ENCODE data around the gene STARD4.

STARD4 gene

DNA sequence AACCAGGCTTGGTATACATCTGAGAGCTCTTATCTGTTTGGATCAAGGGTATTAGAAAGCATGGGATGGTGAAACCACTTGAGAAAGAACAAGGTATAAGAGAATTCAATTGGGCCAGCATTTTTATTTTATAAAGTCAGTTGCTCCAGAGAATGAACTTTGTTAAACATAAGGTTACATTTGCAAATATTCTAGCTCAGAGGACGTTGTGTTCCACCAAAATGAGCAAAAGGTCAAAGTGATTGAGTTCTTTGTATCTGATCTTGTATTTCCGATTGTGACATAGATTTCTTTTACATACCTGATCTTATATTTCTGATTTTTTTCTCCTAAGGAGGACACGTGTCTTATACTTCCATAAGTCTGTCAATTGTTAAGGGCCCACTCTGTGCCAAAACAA, 8.6 kb upstream of the STARD4 start:
- DNase-seq, result no peak

DNA sequence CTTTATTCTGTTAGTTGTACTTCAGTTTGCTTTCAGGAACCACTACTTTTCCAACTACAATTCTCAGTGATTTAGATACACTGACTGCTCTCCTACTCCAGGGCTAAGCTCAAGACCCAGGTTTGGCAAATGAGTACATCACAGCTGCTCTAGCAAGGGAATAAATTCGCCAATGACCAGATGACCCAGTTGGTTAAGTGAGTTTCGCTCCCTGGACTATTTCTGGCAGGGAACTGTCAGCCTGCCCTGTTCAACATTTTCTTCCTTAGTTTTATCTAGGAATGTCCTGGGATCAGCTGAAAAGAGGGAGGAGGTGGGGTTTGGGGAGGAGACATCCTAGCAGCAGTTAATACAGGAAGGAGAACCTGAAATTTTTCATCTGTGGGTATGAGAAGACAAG, 6.4 kb upstream of the STARD4 start:
- no peak for DNase-seq

DNA sequence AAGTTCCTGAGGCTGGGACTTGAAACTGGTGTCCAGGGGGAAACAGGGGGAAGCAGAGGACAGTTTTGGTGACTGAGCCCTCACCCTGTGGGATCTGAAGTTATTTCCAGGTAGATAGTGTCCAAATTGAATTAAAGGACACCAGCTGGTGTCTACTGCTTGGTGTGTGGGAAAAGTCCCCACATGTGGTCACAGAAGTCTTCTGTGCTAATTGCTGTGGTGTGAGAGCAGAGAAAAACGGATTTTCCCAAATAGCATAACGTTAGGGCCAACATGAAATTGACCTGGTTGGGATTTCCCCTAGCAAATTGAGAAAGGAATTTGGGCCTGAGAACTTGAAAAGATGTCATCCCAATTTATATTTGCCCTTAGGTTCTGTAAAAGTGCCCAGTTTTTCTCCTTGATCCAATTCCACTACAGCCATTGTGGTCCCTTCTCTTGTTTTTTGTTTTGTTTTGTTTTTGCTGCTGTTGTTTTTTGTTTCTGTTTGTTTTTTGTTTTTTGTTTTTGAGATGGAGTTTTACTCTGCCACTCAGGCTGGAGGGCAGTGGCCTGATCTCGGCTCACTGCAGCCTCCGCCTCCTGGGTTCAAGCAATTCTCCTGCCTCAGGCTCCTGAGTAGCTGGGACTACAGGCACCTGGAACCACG, 5.6 kb upstream of the STARD4 start:
- no peak for DNase-seq

DNA sequence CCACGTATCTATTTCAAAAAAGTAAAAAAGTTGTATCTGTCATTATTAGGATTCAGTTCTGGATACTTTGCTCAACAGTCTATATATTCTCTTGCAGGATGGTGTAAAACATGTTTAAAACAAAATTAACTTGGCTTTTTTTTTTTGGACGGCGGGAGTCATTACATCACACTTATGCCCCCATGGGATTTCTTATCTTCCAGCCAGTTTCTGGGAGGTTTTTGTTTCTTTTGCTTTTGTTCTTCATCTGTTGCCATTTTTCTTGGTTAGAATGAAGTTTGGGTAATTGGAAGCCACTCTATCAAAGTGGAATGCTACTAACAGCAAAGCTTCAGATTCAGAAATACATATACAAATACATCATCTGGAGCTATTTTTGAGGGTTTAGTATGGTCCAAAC, 1.8 kb upstream of the STARD4 start:
- no peak for DNase-seq

DNA sequence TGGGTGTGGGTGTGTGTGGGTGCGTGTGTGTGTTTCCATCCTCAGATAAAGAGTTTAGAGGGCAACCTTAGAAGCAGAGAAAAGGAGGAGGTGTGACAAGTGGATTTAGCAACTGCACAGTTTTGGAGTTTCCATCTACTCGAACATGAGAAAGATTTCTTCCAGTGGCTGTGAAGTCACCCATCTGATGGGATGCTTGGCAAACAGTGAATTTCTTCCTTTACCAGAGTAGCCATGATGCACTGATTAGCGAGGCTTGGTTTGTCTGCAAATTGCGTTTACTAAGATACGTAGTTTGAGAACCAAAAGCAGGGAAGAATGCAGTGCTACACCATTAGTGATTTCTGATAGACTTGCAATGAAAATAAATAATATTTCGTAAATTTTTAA, 791 bp upstream of the STARD4 start:
- peak in 1 of 2 donors; percentile 81 for DNase-seq

DNA sequence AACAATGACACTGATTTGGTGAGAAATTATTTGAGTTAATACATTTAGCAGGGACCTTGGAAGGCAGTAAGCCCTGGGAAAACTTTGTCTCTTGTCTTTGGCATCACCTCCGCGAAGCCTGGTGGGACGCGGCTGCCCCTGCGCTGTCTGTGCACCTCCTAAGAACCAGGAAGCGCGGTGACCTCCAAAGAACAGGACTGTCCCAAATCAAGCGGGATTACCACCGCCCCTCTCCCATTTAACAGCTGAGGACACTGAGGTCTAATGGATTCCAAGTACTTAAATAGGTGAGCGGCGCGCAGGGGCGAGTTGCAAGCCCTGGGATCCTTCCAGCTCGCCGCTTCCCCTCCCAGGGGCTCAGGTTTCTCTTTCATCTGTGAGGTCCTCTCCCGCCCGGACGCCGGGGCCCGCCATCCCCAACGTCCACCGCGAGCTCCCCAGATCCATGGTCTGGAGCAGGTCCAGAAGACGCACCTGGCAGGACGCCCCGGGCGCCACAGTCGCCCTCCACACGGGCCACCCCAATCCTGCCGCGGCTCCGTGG, 432 bp downstream of the STARD4 start:
- peak; percentile 22 to 24 for DNase-seq

DNA sequence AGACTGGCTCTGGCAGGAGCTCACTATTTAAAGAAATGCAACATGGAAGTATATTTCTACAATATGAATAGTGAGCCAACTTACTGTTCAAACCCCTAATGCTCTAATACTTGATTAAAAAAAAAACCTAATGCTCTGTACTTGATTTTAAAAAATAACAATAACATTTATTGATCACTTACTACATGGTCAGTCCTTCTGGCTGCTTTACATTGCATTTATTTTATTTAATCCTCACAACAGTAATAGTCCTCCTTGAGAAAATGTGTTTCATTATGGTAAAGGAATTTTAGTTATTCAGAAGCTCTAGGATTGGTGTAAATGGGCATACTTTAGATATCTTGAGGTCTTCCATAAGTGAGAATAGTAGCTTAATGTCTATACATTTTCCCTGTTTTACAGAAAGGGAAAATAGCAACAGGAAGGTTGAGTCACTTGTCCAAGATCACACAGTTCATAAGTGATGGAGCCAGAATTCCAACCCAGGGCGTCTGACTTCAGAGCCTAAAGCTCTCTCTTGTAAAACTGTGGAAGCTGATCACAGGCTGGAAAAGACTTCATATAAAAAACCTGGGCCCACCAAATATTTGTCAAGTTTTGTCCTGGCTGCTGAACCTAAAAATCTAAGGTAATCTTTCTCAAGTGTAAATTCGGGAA, 1.0 kb downstream of the STARD4 start:
- DNase-seq, result peak; percentile 7 to 38

DNA sequence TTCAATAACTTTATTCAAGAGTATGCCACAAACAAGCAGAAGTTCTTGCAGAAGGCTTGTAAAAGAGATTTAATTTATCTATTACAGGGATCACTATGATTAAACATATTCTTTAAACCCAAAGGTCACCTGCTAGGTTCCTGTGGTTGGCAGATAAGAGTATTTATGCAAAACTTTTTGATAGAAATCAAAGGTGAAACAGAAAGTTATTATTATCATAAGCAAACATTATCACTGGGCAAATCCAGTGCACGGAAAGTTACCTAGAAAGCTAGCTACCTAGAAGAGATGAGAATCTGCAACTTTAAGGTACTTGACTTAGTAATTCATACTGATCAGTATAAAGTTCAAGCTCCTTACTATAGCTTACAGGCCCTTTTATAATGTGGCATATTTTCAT, 3.2 kb downstream of the STARD4 start:
- DNase-seq, result no peak

DNA sequence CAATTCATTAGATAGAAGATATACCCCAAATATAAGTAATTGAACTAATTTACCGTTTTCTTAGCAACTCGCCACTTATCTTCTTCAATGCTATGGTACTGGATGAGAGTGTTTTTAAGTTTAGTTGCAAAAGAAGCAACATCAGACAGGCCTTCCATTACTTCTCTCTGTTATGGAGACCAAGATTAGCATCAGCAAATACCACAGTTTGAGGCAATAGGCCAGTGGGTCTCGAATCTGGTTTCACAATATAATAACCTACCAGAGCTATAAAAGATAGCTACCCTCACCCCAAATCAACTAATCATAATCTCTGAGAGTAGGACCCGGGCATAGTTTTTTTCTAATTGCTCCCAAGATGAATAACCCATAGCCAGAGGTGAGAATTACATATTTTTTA, 5.1 kb downstream of the STARD4 start:
- no peak for DNase-seq

DNA sequence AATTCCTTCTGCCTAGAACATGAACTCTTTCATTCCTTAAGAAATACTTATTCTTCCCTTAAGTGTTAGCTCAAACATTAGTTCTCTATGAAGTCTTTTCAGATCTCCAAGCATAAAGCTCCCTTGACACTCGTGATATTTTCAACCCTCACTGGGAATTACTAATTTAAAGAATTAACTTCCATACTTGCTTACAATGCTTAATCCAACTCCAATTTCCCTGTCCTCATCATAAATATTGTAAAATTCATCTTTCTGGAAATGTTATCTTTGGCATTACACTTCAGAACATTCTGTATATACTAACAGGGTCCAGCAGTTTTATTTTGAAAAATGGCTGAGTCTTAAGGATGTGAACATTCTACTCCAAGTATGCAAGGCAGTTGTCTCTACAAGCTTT, 7.2 kb downstream of the STARD4 start:
- DNase-seq, result no peak

DNA sequence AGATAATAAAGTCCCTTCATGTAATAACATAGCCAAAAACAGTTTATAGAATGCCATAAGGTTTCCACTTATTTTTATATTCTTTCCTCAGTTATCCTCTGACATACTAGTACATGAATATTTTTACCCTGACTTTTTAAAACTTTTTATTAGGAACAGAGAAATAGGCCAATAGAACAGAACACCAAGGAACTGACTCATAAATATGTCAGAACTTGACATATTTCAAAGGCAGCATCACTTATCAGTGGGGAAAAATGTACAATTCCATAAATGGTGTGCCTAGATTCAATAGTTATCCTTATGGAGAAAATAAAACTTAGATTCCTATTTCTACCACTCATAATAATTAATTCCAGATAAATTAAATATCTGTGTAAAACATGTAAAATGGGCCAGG, 9.4 kb downstream of the STARD4 start:
- no peak for DNase-seq

DNA sequence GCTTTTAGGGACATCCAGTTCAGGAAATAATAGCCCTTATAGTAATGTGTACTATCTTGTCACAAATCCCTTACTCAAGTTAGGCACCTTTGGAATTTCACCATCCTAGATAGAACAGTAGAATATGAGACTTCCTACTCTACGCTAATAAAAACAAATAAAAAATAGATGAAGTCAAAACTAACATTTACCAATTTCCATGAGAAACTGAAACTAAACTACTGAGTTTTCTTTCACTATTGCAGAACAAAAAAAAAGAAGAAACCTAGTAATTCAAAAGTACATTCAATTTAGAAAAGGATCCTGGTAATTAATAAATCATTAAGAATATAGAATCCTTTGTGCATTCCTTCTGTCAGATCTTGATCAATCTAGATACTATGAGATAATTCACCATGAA, 14.0 kb downstream of the STARD4 start:
- DNase-seq, result no peak

DNA sequence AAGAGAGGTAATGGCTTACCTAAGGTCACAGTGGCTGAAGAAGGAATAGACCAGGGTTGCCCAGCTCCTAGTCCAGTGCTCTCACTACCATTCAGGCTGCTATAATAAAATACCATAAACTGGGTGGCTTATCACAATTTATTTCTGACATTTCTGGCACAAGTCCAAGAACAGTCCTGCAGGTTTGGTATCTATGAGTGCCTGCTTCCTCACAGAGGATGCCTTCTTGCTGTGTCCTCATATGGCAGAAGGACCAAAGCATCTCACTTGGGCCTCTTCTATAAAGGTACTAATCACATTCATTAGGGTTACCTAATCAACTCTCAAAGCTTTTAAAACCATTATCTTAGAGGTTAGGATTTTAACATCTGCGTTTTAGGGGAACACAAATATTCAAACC, 17.2 kb downstream of the STARD4 start:
- no peak for DNase-seq

DNA sequence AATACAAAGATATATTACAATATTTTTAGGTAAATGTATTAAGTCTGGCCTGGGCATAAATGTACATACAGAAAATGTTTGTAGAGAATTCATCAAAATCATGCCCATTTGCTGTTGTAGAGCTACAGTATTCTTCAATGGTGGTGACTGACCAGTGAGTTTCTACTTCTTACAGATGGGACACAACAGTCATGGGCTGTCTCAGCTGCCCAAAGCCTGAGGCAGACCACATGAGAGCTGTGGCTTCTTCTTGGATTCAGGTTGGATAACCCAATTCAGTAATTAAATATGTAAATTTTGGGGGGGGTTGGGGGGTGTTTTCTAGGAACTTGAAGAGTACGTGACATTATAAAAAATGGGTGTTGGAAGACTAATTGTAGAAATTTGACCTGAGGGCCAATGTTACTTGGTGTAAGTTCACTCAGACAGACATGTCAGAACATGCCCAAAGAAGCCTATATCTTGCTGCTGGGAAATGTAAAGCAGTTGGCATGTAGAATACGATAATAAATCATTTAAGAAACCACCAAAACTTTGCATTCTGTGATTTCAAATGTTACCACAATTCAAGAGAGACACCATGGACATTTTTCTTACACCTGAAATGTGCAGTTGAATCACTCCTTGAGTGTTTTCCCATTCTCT, 17.9 kb downstream of the STARD4 start:
- DNase-seq, result no peak

DNA sequence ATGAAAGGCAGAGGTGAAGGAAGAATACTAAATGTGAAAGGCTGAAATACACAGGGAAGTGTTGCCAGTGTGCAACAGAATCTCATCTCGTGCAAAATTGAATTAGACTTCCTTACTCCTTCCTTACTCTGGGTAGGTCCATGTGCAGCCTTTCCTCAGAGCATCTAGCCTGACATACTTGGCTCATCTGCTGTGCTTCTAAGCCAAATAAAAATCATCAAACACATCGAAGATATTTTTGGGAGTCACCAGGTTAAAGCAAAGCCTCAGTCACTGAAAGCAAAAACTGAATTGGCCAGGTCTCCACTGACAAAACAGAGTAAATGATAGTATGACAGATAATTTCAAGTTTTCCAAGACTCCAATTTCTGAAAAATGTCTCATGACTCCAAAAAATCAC, 19.3 kb downstream of the STARD4 start:
- DNase-seq, result no peak

DNA sequence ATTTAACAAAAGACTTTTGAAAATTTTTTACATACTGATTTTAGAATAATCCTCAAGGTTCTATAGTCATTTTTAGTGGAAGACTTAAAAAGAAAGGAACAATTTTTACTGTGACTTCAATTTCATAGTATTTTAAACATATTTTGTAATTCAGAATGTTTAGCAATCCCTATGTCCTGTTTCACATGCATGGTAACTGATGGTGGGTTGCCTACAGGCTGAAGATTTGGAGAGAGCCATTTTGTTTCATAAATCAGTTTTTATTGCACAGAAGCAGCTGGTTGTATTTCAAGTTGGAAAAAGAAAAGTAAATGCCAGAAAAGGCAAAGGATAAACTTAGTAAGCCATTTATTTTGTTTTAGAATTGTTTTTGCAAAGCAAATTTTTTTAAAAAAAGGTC, 24.0 kb downstream of the STARD4 start:
- peak; percentile 5 to 41 for DNase-seq

DNA sequence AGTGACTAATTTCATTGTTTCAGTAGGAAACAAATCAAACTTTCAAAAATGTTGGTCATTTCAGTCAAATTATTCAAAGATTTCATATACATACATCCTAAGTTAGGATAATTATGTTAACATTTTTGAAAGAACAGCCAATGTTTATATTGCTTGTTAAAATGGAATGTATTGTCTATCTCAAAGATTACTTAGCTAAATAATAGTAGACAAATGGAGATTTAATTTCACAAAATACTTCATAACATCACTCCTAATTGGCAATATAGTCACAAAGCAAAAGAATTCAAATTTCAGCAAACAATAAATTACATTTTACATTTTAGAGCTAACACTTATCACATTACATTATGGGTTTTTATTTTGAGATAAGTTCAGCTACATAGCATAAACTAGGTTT, 25.4 kb downstream of the STARD4 start:
- no peak for DNase-seq

DNA sequence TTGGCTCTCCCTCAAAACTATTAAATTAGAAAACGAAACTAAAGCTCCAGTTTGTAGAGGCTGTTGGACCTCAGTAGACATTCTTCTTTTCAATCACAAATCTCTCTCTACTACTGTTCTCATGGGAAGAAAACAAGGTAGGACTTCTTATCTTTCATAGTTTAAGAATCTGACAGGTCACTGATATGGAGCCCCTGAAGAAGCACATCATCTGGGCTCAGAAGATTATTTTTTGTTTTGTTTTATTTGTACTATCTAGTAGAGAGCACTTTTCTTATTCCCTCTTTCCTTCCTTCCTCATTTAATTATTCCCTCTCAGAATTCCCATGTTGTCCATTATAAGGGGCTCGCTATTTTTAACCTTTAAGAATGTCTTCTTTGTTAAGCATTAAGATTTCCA, 26.3 kb downstream of the STARD4 start:
- DNase-seq, result no peak

DNA sequence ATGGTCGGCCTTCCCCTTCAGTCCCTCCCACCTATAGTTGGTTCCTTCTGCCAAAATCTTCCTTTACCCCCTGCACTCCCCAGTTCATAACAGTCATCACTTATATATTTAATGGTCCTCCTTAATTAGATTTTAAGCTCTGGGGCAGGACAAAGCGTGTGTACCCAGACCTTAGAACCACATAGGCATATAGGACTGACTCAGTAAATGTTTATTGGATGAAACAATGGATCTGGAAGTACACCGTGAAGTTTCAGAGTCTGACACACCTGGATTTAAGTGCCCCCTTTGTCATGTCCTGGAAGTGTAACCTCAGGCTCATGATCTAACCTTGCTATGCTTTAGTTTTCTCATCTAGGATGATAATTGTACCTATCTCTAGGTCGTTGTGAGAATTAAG, 32.0 kb downstream of the STARD4 start:
- no peak for DNase-seq

DNA sequence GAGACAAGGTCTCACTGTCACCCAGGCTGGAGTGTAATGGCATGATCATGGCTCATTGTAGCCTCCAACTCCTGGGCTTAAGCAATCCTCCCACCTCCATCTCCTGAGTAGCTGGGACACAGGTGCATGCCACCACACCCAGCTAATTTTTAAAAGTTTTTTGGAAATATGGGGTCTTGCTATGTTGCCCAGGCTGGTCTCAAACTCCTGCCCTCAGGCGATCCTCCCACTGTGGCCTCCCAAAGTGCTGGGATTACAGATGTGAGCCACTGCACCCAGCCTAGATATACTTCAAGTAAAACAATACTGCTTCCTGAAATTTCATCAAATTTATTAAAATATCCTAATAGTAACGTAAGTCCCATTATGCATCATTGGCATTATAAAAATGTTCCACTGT, 33.4 kb downstream of the STARD4 start:
- no peak for DNase-seq

DNA sequence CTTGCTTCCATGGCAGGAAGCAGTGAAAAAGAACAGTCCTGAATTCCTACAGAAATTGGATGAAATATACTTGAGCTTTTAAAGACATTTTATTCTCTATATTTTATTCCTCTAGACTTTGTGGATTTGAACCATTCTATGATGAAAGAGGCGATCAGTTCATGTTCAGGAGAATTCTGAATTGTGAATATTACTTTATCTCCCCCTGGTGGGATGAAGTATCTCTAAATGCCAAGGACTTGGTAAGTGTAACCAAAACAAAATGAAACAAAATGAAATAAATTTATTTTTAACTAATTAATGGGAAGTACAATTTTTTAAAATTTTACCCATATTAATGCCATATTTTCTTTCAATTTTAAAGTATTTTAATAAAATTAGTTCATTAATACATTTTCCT, 34.1 kb downstream of the STARD4 start:
- DNase-seq, result no peak

DNA sequence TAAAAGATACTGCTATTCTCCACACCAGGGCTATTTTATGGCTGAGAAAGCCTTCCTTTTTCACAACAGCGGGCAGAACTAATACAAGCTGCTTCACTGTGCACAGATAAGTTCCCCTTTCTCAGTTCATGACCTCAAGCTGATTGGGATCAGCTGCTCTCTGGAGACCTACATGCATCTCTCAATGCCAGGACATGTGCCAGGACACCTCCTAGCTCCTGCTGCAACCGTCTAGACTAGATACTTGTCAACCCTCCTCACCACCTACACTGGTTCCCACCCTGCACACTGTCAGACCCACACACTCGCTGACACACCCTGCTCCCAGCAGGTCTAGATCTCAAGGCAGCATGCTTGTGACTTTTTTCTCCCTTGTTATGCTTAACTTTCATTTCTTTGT, 39.8 kb downstream of the STARD4 start:
- DNase-seq, result peak; percentile 78 to 79

DNA sequence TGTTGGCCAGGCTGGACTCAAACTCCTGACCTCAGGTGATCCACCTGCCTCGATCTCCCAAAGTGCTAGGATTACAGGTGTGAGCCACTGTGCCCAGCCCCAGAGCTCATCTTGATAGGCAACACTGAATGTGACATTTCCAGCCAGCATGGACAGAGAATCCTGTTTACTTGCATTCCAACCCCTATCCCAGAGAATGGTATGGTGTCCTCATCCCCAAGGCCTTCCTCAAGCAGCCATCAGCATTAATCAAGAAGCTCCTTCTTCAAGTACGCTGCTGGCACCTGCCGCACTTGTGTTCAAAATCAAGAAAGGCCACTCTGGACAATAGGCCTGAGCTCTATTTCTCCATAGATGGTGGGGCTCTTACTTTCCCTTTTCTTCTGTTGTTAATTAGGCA, 40.2 kb downstream of the STARD4 start:
- no peak for DNase-seq

DNA sequence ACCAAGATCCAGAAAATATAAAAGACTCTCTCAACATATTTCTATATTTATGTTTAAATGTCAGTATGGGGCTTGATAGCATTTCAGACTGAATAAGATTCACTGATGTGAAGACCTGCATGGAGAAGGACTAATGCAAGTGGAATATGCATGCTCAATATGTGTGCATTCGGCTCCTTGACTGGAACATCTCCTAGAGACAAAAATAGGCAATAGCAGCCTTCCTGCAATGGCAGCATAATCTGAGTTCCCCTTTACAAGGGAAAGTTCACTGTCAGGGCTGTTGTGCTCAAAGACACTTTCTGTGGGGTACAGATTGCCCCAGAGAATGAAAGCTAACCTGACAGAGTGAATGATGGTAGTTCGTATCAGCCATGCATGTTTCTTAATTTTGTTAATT, 42.4 kb downstream of the STARD4 start:
- DNase-seq, result peak; percentile 13 to 22

Measured in inflammatory macrophage (primary cell).